ENCODE data around the gene HIBADH. TPM values are rescaled to one million over a fixed set of nuclear protein-coding genes. Genes with fewer than 3 reads are reported as not detected.

The HIBADH gene
- 10 to 100 TPM; 25.8 to 25.9 TPM for total RNA-seq
- long read RNA-seq, donor 1, transcript HIBADH-201 (8 exons, 1,990 nt), result major isoform, 20 of 28 reads
- long read RNA-seq, donor 1, partial matches to known transcripts, result 0 of 28 reads
- long read RNA-seq, donor 1, other reads (novel, unspliced or antisense), result 8 of 28 reads
- long read RNA-seq, donor 2, transcript HIBADH-201 (8 exons, 1,990 nt), result major isoform, 68 of 82 reads
- long read RNA-seq, donor 2, partial matches to known transcripts, result 3 of 82 reads
- long read RNA-seq, donor 2, other reads (novel, unspliced or antisense), result 11 of 82 reads

DNA sequence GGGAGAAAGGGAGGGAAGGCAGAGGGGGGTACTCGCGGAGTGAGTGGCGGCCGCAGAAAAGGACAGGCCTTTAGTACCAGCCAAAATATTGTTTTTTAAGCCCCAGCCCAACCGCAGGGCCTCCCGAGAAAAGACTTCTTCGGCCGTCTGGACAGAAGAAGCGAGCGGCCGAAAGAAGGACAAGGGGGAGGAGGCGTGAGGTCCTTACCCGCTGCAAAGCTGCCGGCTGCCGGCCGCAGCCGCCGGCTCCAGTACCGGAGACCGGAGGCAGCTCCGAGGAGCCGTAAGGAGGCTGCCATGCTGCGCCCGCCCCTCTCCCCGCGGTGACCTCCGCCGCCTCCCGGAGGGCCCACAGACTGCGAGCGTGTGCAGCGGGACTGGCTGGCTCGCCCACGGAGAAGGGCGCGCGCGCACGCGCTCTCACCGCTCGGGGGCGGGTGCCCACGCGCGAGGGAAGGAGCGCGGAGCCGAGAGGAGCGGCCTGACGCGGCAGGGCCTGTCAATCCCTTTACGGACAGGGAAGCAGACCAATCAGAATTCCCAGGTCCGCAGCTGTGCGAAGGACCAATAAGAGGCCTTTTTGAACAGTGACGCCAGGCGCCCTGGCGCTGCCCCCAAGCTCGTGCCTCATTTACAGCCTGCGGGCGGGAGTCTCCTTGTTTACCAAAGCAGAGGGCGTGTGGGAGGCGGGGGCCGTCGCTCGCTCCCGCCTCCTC is at the start of gene HIBADH:
HIBADH (minus strand) TSS at position 394 of the 716 bp plus-strand sequence; CDS start at position 299, 95 bp downstream.
- intact Hi-C loops (cut with DNase I), result no loop called here
- DNase-seq (ENCODE audit: low spot score), result peak; percentile 100

DNA sequence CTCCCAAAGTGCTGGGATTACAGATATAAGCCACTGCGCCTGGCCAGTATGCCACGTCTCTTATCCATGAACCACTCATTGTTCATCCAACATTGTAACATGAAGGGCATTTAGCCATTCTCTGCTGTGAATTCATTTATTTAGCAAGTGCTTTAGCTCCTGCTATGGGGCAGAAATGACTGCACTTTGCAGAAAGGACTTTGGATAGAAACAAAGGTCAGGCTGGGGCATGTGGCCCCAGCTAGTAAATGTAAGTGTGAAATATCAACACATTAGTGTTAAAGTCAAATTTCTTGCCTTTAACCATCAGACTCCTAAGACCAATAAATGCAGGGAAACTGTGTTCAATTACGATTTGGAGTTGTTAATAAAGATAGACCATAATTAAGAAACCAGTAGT is 49.5 kb upstream of the HIBADH start:
- intact Hi-C loops (cut with DNase I), result no loop called here

GRCh38 chr7:27709137-27710075 is 46.7 kb upstream of the HIBADH start:
- no peak for DNase-seq (ENCODE audit: low spot score)

More for the DNA sequence above, 49.5 kb upstream of the HIBADH start:
- no peak for DNase-seq (ENCODE audit: low spot score)

GRCh38 chr7:27708485-27708884 is 45.8 kb upstream of the HIBADH start:
- intact Hi-C loops (cut with DNase I), result no loop called here
- DNase-seq (ENCODE audit: low spot score), result no peak

More at GRCh38 chr7:27709137-27710075, 46.7 kb upstream of the HIBADH start:
- intact Hi-C loops (cut with DNase I), result no loop called here

GRCh38 chr7:27705200-27705594 is 42.5 kb upstream of the HIBADH start:
- DNase-seq (ENCODE audit: low spot score), result no peak
- intact Hi-C loops (cut with DNase I), result no loop called here

DNA sequence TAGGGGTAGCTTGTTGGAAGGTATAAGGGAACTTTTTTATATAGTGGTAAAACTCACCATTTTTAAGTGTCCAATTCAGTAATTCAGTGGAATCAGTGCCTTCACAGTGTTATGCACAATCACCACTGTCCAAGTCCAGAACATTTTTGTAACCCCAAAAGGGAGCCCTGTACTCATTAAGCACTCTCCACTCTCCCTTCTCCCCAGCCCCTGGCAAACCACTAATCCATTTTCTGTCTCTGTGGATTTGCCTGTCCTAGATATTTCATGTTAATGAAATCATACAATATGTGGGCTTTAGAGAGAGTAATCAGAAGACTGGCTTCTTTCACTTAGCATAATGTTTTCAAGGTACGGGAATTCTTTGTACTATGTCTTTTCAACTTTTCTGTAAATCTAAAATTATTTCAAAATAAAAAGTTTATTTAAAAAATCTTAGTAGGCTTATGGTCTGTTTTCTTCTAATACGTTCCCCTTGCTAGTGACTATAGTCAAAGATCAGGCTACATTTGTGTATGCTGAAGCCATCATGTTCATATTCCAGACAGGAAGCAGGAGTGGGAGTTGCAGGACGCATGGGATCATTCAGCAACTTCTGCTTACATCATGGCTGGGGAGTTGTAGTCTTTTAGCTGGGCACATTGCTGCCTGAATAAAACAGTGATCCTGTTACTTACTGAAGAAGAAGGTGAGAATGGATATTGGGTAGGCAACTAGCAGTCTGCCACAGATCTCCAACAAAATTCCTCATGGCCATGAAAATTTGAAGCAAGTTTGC is 41.9 kb upstream of the HIBADH start:
- intact Hi-C loops (cut with DNase I), result no loop called here
- DNase-seq (ENCODE audit: low spot score), result no peak

DNA sequence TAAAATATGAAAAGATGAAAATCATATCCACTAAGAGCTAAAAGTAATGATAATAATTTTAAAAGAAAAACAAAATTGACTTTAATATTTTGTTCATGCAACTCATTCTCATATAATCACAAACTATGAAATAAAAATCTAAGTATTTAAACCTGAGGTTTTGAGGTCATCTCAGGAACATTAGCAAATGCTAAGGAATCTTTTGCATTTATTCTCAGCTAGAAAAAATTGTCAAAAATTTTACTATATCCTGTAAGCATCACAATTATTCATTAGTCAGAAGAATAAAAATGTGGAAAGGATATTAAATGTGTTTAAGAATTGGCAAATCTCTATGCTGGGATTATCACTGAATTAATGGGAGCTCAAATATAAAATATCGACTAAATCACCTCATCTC is 40.5 kb upstream of the HIBADH start:
- intact Hi-C loops (cut with DNase I), result no loop called here
- no peak for DNase-seq (ENCODE audit: low spot score)

DNA sequence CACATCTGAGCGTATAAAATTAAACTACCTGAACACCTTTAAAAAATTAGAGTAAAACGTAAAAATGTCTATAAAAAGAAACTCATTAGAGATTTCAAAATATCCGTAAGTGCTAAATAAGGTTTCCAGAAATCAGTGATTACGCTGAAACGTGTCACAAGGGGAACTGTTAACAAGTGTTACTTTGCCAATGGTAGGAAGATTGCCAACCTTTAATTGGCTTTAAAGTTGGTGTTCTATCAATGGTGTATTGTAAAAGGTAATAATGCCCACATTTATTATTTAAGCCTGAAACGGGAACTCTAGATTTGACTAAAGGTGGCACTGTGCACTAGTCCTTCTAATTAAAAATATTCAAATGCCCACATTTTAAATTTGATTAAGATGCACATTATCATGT is 37.8 kb upstream of the HIBADH start:
- DNase-seq (ENCODE audit: low spot score), result no peak
- intact Hi-C loops (cut with DNase I), result no loop called here

- intact Hi-C loops (cut with DNase I), result no loop called here
- no peak for DNase-seq (ENCODE audit: low spot score)
These were observed 37.1 kb upstream of the HIBADH start for GRCh38 chr7:27699751-27700150.

DNA sequence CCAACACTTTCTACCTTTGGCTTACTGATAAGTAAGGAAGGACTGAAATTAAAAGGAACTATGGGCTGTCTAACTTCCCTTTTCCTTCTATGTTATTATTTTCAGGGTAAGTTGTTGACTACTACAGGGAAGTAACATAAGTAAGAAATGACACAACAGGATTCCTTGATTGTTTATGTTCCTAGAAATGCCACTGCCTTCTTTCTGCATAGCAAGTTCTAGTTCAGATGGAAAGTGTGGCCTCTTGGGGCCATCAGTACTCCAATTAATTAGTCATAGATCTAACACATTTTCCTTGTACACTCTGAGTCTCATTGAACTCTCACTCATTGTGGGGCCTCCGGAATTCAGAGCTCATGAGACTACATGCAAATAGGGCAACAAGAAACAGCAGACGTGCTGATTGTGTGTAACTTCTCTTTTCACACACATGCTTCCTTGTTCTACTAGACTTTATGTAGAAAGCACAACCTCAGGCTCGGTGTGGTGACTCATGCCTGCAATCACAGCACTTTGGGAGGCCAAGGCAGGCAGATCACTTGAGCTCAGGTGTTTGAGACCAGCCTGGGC is 35.3 kb upstream of the HIBADH start:
- DNase-seq (ENCODE audit: low spot score), result no peak

DNA sequence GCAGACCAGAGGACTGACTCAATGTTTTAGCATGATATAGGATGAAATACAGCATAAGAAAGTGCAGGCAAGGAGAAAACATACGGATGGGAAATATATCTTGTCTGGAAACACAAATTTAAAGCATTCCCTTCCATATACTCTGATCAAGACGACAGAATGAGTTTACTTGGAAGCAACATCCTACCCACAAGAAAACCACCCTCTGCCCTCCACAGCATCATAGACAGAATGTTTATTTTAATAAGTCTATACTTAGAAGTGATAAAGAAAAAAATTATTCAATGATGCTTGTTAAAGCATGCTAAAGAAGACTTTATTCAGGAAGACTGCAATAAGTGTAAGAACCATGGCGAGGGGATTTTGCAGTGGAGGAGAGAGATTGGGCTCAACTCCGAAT is 32.4 kb upstream of the HIBADH start:
- DNase-seq (ENCODE audit: low spot score), result no peak
- intact Hi-C loops (cut with DNase I), result no loop called here

More for the DNA sequence above, 35.3 kb upstream of the HIBADH start:
- intact Hi-C loops (cut with DNase I), result no loop called here

DNA sequence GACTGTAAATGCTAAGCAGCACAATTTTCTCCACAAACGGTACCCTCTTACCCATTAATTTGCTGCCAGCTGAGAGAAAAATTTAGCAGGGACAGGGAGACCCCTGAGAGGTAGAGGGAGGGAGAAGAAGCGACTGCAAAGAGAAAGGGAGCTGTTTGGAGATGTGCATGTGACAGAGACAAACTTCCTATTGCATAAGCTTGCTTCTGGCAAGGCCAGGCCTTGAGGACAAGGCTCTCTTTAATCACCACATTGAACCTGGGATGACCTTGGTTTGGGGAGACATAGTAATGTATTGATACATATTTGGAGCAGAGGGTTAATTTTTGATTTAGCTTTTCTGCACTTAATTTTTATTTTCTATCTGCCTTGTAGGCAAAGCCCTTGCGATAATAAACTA is 31.1 kb upstream of the HIBADH start:
- no peak for DNase-seq (ENCODE audit: low spot score)
- intact Hi-C loops (cut with DNase I), result no loop called here

DNA sequence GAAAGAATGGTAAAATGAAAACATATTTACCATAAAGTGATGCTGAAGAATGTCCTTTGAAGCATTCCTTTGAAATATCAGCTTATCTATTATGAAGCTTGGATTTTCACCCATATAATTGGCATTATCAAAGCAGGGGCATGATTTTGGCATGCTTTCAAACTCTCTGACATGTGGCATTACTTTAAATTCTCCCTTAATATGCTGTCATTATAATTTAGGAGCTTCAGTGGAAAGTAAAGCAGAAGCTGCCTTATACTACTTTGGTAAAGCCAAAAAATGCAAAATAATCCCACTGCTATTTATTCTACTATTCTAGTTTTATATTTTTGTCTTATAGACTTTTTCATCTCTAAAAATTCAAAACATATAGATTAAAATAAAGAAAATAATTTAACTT is 28.0 kb upstream of the HIBADH start:
- intact Hi-C loops (cut with DNase I), result no loop called here
- no peak for DNase-seq (ENCODE audit: low spot score)

- no peak for DNase-seq (ENCODE audit: low spot score)
- intact Hi-C loops (cut with DNase I), result no loop called here
These were observed 27.0 kb upstream of the HIBADH start for GRCh38 chr7:27689591-27690164.

GRCh38 chr7:27689150-27689549 is 26.5 kb upstream of the HIBADH start:
- intact Hi-C loops (cut with DNase I), result no loop called here
- DNase-seq (ENCODE audit: low spot score), result no peak

DNA sequence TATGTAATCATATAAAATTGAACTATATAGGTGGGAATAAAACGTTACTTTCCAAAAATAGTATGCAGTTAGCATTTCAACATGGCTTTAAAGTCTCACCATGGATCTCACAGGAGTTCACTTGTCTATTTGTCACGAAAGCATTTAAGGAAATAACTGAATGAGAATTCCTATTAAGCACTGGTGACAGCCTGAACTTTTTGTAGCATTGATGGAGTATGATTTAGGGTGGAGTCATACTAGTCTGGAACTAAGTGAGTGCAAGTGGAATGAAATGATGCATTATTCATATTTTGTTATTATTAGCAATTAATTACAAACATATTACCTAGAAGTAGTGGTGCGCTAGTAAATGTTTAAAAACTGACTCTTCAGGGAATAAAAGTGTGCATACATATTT is 26.0 kb upstream of the HIBADH start:
- DNase-seq (ENCODE audit: low spot score), result no peak
- intact Hi-C loops (cut with DNase I), result no loop called here

- no peak for DNase-seq (ENCODE audit: low spot score)
- intact Hi-C loops (cut with DNase I), result no loop called here
These were observed 25.4 kb upstream of the HIBADH start for GRCh38 chr7:27688056-27688455.

GRCh38 chr7:27686315-27686714 is 23.6 kb upstream of the HIBADH start:
- intact Hi-C loops (cut with DNase I), result no loop called here
- DNase-seq (ENCODE audit: low spot score), result no peak

- no peak for DNase-seq (ENCODE audit: low spot score)
- intact Hi-C loops (cut with DNase I), result no loop called here
These were observed 23.2 kb upstream of the HIBADH start for GRCh38 chr7:27685893-27686292.

Data from posterior vena cava (tissue), 2 donors.